ENCODE results near the gene BCL3. TPM values are rescaled to one million over a fixed set of nuclear protein-coding genes. Genes with fewer than 3 reads are reported as not detected.

BCL3 gene
- total and polyA plus RNA-seq, 10 of the 15 experiments (the other 5 are each of a cell fraction or from before 2014, with no cell fraction given) = 0.55 to 22.7 (median 3.6) TPM

DNA sequence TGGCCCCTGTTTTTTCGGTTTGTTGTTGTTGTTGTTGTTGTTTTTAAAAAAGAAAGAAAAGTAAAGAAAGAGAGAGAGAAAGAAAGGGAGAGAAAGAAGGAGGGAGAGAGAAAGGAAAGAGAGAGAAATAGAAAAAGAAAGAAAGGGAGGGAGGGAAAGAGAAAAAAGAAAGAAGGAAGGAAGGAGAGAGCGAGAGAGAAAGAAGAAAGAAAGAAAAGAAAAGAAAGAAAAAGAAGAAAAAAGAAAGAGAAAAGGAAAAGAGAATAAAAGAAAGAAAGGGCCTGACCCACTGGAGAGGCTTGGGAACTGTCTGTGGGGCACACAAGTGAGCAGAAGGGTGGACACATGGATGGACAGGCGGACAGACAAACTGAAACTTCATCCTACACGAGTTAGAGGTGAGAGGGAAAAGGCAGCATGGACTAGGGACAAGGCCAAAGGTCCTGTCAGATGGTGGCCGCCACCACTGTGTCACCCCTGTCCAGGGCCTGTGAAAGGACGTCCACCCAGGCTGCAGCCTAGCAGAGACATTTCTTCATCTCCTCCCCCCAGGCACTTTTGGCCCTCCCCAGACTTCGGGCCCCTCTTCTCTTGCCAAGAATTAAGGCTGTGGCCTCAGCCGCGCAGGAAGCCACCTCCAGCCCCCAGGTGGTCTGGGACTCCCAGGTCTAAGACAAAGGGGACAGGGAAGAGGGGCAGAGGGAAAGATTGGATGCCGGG is 51.3 kb downstream of the BCL3 start (continued):
- TF ChIP-seq ATF7 (IDR thresholded peaks at IDR 0.05; ENCODE audit: low read depth) (no peak), POU2F2 (IDR thresholded peaks at IDR 0.05; ENCODE audit: borderline replicate concordance, low read depth, low read length) (no peak), PML (IDR thresholded peaks at IDR 0.05; ENCODE audit: low read length) (no peak)
- TF ChIP-seq, protein P1, sequence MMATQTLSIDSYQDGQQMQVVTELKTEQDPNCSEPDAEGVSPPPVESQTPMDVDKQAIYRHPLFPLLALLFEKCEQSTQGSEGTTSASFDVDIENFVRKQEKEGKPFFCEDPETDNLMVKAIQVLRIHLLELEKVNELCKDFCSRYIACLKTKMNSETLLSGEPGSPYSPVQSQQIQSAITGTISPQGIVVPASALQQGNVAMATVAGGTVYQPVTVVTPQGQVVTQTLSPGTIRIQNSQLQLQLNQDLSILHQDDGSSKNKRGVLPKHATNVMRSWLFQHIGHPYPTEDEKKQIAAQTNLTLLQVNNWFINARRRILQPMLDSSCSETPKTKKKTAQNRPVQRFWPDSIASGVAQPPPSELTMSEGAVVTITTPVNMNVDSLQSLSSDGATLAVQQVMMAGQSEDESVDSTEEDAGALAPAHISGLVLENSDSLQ (IDR thresholded peaks at IDR 0.05) = no peak

DNA sequence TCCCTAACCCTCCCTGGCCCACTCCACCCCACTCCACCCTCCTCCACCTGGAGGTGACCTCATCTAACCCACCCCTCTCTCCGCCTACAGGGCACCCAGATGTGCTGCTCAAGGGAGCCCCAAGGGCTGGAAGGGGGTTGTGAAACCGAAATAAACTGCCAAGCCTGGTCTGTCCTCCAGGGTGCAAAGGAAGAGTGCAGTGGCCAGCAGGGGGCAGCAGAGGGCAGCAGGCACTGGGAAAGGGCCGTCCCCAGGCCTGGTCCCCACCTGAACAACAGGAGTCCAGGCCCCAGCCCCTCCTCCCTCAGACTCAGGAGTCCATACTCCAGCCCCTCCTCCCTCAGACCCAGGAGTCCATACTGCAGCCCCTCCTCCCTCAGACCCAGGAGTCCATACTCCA is 52.0 kb downstream of the BCL3 start:
- POLR2A ChIA-PET = no interaction called here
- RAD21 ChIA-PET (ENCODE audit: unreplicated experiment) = no interaction called here
- Histone ChIP-seq H3K4me1 (ENCODE audit: control insufficient read depth, insufficient read depth, low read length) (peaks cover 21% of the 10 kb centered on the region), H3K4me3 (no peak overlapping the region), H3K79me2 (ENCODE audit: control insufficient read depth, insufficient read depth, low read length) (no peaks in the 10 kb centered on the region), H2AFZ (ENCODE audit: control insufficient read depth, low read depth, low read length) (no peak overlapping the region), H3K4me2 (ENCODE audit: control insufficient read depth, insufficient read depth) (no peak overlapping the region), H3K9ac (ENCODE audit: control insufficient read depth, insufficient read depth, low read length) (no peak overlapping the region), H3K9me3 (replicated peaks; ENCODE audit: control insufficient read depth, insufficient read depth, low read length) (no peaks in the 10 kb centered on the region), H3K27me3 (replicated peaks in 1 of 2; ENCODE audit: control insufficient read depth in 2 of 2, insufficient read depth in 2 of 2, low read length in 1 of 2) (no peaks in the 10 kb centered on the region; a peak in 1 of 4 replicates), H3K27ac (ENCODE audit: control insufficient read depth, insufficient read depth) (no peak overlapping the region), H3K36me3 (ENCODE audit: control insufficient read depth in 2 of 2, insufficient read depth in 2 of 2, low read length in 1 of 2) (no peaks in the 10 kb centered on the region), H4K20me1 (ENCODE audit: control insufficient read depth, insufficient read depth) (no peaks in the 10 kb centered on the region)
- WGBS (ENCODE audit: insufficient coverage, insufficient replicate concordance, low lambda C conversion rate, missing lambda C conversion rate) = 4% methylated on average over 3 of the region's 3 CpGs
- CTCF ChIA-PET = interaction anchor here (3.3 to 4.1 kb wide), 2 partner anchors 16 to 29 kb away, joined by 10 to 24 read pairs; no protein-coding TSS in a partner anchor
- ATAC-seq (peak; percentile 99), FAIRE-seq (peak; percentile 81), DNase-seq (ENCODE audit: low read depth, low spot score) (peak; percentile 34)
- no TSS peak for BruUV-seq (replicated peaks)
- SMC1A ChIA-PET (ENCODE audit: uncharacterized antibody, unreplicated experiment) = no interaction called here
- in situ Hi-C loops (cut with MboI) = no loop called here
- intact Hi-C loops (cut with micrococcal nuclease; ENCODE audit: unreplicated experiment) = loop anchor here (5.0 kb wide), 1 partner anchor 42 kb away; no protein-coding TSS in a partner anchor
- TF ChIP-seq, protein P2, sequence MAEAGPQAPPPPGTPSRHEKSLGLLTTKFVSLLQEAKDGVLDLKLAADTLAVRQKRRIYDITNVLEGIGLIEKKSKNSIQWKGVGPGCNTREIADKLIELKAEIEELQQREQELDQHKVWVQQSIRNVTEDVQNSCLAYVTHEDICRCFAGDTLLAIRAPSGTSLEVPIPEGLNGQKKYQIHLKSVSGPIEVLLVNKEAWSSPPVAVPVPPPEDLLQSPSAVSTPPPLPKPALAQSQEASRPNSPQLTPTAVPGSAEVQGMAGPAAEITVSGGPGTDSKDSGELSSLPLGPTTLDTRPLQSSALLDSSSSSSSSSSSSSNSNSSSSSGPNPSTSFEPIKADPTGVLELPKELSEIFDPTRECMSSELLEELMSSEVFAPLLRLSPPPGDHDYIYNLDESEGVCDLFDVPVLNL (IDR thresholded peaks at IDR 0.05; ENCODE audit: low read depth, low read length) = no peak
- TF ChIP-seq CHD2 (IDR thresholded peaks at IDR 0.05; ENCODE audit: borderline replicate concordance, low read depth, low read length) = 0 out of 2 replicates have a peak, but pooled peaks have one; percentile 26
- TF ChIP-seq KAT2A (conservative IDR thresholded peaks at IDR 0.05; ENCODE audit: control insufficient read depth, low read depth, low read length) = no peak
- TF ChIP-seq SPI1 (IDR thresholded peaks at IDR 0.05; ENCODE audit: borderline replicate concordance, insufficient read depth, low read depth, low read length) = peak; percentile 3; the same call in 1 of the 2 replicates
- TF ChIP-seq ZSCAN29 (IDR thresholded peaks at IDR 0.05) = no peak
- TF ChIP-seq, protein P3, sequence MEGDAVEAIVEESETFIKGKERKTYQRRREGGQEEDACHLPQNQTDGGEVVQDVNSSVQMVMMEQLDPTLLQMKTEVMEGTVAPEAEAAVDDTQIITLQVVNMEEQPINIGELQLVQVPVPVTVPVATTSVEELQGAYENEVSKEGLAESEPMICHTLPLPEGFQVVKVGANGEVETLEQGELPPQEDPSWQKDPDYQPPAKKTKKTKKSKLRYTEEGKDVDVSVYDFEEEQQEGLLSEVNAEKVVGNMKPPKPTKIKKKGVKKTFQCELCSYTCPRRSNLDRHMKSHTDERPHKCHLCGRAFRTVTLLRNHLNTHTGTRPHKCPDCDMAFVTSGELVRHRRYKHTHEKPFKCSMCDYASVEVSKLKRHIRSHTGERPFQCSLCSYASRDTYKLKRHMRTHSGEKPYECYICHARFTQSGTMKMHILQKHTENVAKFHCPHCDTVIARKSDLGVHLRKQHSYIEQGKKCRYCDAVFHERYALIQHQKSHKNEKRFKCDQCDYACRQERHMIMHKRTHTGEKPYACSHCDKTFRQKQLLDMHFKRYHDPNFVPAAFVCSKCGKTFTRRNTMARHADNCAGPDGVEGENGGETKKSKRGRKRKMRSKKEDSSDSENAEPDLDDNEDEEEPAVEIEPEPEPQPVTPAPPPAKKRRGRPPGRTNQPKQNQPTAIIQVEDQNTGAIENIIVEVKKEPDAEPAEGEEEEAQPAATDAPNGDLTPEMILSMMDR (IDR thresholded peaks at IDR 0.05 in 2 of 3, conservative IDR thresholded peaks at IDR 0.05 in 1 of 3; ENCODE audit: control insufficient read depth in 2 of 3, extremely low read depth in 1 of 3, insufficient read depth in 1 of 3, low read depth in 3 of 3, low read length in 3 of 3) = peak; percentile 87 to 98 (median 95)
- no peak for TF ChIP-seq SREBF2 (IDR thresholded peaks at IDR 0.05; ENCODE audit: low read length)
- no peak for TF ChIP-seq RBBP5 (conservative IDR thresholded peaks at IDR 0.05)
- TF ChIP-seq, protein P4, sequence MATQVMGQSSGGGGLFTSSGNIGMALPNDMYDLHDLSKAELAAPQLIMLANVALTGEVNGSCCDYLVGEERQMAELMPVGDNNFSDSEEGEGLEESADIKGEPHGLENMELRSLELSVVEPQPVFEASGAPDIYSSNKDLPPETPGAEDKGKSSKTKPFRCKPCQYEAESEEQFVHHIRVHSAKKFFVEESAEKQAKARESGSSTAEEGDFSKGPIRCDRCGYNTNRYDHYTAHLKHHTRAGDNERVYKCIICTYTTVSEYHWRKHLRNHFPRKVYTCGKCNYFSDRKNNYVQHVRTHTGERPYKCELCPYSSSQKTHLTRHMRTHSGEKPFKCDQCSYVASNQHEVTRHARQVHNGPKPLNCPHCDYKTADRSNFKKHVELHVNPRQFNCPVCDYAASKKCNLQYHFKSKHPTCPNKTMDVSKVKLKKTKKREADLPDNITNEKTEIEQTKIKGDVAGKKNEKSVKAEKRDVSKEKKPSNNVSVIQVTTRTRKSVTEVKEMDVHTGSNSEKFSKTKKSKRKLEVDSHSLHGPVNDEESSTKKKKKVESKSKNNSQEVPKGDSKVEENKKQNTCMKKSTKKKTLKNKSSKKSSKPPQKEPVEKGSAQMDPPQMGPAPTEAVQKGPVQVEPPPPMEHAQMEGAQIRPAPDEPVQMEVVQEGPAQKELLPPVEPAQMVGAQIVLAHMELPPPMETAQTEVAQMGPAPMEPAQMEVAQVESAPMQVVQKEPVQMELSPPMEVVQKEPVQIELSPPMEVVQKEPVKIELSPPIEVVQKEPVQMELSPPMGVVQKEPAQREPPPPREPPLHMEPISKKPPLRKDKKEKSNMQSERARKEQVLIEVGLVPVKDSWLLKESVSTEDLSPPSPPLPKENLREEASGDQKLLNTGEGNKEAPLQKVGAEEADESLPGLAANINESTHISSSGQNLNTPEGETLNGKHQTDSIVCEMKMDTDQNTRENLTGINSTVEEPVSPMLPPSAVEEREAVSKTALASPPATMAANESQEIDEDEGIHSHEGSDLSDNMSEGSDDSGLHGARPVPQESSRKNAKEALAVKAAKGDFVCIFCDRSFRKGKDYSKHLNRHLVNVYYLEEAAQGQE (IDR thresholded peaks at IDR 0.05; ENCODE audit: low read depth, low read length) = no peak
- TF ChIP-seq RUNX3 (IDR thresholded peaks at IDR 0.05; ENCODE audit: low read length) = 0 out of 2 replicates have a peak, but pooled peaks have one; percentile 28
- TF ChIP-seq MXI1 (IDR thresholded peaks at IDR 0.05; ENCODE audit: low read depth, low read length) = no peak
